CD4-positive, alpha-beta T cell (primary cell): ENCODE data around the gene NDUFA7. TPM values are rescaled to one million over a fixed set of nuclear protein-coding genes. Genes with fewer than 3 reads are reported as not detected.

Experiments used
- ATAC-seq: fragments of 200-7000 bp; cut with Tn5 transposase; one replicate; pipeline ENCODE4 v1.10.0; 2022; ENCODE audit warnings: mild to moderate bottlenecking; ENCODE audit not compliant: poor library complexity
- CTCF ChIA-PET: fragments of 350-600 bp; sonication (Branson Sonifier 250); formaldehyde crosslinking; loops from one replicate; lab custom pipeline; 2021; ENCODE audit warnings: antibody characterized with exemption, inconsistent platforms; lab: Charles Lee
- POLR2A ChIA-PET: fragments of 350-600 bp; sonication (Branson Sonifier 250); formaldehyde crosslinking; loops from one replicate; lab custom pipeline; 2021; ENCODE audit warnings: antibody characterized with exemption, inconsistent platforms; lab: Charles Lee
- DNase-seq, 14 experiments: peaks; one replicate each; pipeline ENCODE4 v3.0.0-alpha.2; 2013 to 2020; ENCODE audit warnings: mixed read lengths in 2 of 14
- H3K27ac ChIP-seq, 2 donors: one replicate each; pipeline versions ENCODE4 v1.5.1 to v1.7.0; 2013; ENCODE audit warnings: low read length in 2 of 2, low read depth in 1 of 2, mild to moderate bottlenecking in 1 of 2
- H3K27me3 ChIP-seq, 2 experiments: 1 replicate in 1 of 2; 2 replicates in 1 of 2; pipeline versions ENCODE4 v1.6.1 to v1.7.0; 2013; ENCODE audit warnings: low read length in 2 of 2, control low read depth in 1 of 2, mild to moderate bottlenecking in 1 of 2, moderate library complexity in 1 of 2; ENCODE audit not compliant: insufficient read depth in 2 of 2, control insufficient read depth in 1 of 2
- H3K36me3 ChIP-seq: one replicate; pipeline ENCODE4 v1.6.1; 2013; ENCODE audit warnings: low read length, control low read depth; ENCODE audit not compliant: insufficient read depth
- H3K4me1 ChIP-seq: one replicate; pipeline ENCODE4 v1.6.1; 2013; ENCODE audit warnings: low read length, control low read depth; ENCODE audit not compliant: insufficient read depth
- H3K4me3 ChIP-seq: one replicate; pipeline ENCODE4 v1.5.1; 2013; ENCODE audit warnings: mild to moderate bottlenecking, low read length, moderate library complexity
- H3K9me3 ChIP-seq, 2 experiments: 1 replicate in 1 of 2; 2 replicates in 1 of 2; pipeline versions ENCODE4 v1.6.1 to v1.7.0; 2013; ENCODE audit warnings: low read length in 2 of 2, mild to moderate bottlenecking in 2 of 2, control low read depth in 1 of 2, moderate library complexity in 1 of 2; ENCODE audit not compliant: control insufficient read depth in 1 of 2, insufficient read depth in 1 of 2
- H3K27ac Mint-ChIP-seq: one replicate; pipeline ENCODE4 v1.8.0; 2020; ENCODE audit warnings: mixed read lengths
- H3K27me3 Mint-ChIP-seq: one replicate; pipeline ENCODE4 v1.8.0; 2021; ENCODE audit warnings: mixed read lengths
- H3K36me3 Mint-ChIP-seq: one replicate; pipeline ENCODE4 v1.8.0; 2021; ENCODE audit warnings: low read depth, mixed read lengths
- H3K4me1 Mint-ChIP-seq: one replicate; pipeline ENCODE4 v1.8.0; 2021; ENCODE audit warnings: low read depth, mixed read lengths
- H3K4me3 Mint-ChIP-seq: one replicate; pipeline ENCODE4 v1.8.0; 2020; ENCODE audit warnings: mild to moderate bottlenecking, mixed read lengths
- H3K9me3 Mint-ChIP-seq: one replicate; pipeline ENCODE4 v1.8.0; 2020; ENCODE audit warnings: mixed read lengths
- CTCF ChIP-seq: fragments of 200-600 bp; IDR thresholded peaks from one replicate; pipeline ENCODE4 v1.8.0; 2022; ENCODE audit warnings: antibody characterized with exemption, mild to moderate bottlenecking
- intact Hi-C, 2 experiments: fragments of 100-400 bp; cut with DNase I in 1 of 2; cut with micrococcal nuclease in 1 of 2; formaldehyde crosslinking; loops; one replicate each; pipeline versions ENCODE4 v1.15.1 to v1.9.0; 2023 to 2025; cut with DNase I, micrococcal nuclease
- polyA plus RNA-seq, 2 donors: library from polyadenylated mRNA; unstranded; fragments of 120-200 nt; gene quantifications; one replicate each; pipeline ENCODE4 v1.2.1, GENCODE V29; 2013
- total RNA-seq, 174 experiments: library from RNA in 2 of 174; stranded (reverse) in 2 of 174; gene quantifications; one replicate each; pipeline ENCODE4 v1.2.3 and lab custom pipeline; 2021 to 2026

The NDUFA7 gene
- total RNA-seq (10 to 100 TPM; 42.0 to 42.7 TPM), total RNA-seq (lab: John Stamatoyannopoulos, UW) (0.33 to 5.0 (median 1.9) reads per million in 172 experiments)
- polyA plus RNA-seq (2013, experiment 1 of 2) = 51.2 TPM
- 43.3 TPM for polyA plus RNA-seq (2013, experiment 2 of 2)

DNA sequence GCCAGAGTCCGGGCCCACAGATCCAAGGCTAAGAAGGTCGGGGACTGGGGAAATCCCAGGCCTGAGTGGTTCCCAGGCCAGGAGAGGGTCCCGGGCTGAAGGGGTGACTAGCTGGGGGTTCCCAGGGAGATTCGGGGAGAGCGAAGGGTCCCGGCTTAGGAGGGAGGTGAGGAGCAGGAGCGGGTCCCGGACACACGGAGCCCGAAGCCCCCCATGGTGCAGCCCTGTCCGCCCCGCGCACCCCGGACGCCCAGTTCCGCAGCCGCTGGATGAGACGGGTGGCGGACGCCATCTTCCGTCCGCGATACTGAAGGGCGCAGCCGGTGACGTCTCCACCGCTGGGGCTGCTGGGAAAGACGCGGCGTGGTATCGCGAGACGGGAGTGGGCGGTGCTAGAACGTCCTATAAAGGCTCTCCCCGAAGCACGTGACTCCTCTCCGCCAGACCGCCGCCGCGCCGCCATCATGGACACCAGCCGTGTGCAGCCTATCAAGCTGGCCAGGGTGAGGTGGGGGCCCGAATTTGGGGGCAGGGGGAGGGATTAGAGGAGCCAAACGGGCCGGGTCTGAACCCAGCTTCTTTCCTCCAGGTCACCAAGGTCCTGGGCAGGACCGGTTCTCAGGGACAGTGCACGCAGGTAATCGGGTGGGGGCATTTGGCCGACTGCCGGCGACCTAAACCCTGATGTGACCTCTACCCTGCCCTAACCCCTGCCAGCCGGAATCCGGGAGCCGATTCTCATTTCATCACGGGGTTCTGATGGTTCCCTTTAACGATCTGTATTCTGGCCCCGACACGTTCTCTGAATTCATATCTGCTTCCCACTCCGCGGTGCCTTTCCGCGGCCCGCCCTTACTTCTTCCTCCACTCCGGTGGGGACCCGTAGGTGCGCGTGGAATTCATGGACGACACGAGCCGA lies at the start of gene NDUFA7, which contains the start of gene RPS28:
Gene NDUFA7 (minus strand): TSS at position 309 of the 919 bp plus-strand sequence. CDS start 17 bp downstream, at position 292.
Gene RPS28 (plus strand): TSS at position 430 of the 919 bp plus-strand sequence. CDS start 35 bp downstream, at position 465.
- H3K9me3 ChIP-seq = no peaks in the 10 kb centered on the region
- intact Hi-C loops = loop anchor here (1.0 to 10.0 kb wide), 4 partner anchors 13 to 397 kb away; partner anchors contain the start of genes RAB11B (in 2 of the 2), CD320 (in 1 of the 2), CTXN1 (in 1 of the 2) and ELAVL1 (in 1 of the 2)
- ChIA-PET CTCF (interaction anchor here (0.6 to 1.4 kb wide), 3 partner anchors 378 to 393 kb away, joined by 3 to 6 read pairs (median 3); partner anchors contain the start of gene TIMM44), POLR2A (interaction anchor here (0.7 to 1.9 kb wide), 13 partner anchors 9 to 691 kb away, joined by 3 to 8 read pairs (median 4); partner anchors contain the start of genes HNRNPM, KANK3, PET100 and RAB11B)
- Mint-ChIP-seq H3K27me3 (no peaks in the 10 kb centered on the region), H3K4me3 (peak within 1 kb of the TSS; percentile 96), H3K4me1 (peaks cover 41% of the 10 kb centered on the region), H3K9me3 (no peaks in the 10 kb centered on the region), H3K36me3 (peaks cover 47% of the 10 kb centered on the region), H3K27ac (peak within 1 kb of the TSS; percentile 97)
- ATAC-seq (peak; percentile 94), DNase-seq (peak; percentile 95 to 99 (median 98))
- peaks cover 33% of the 10 kb centered on the region for H3K4me1 ChIP-seq
- peak within 1 kb of the TSS; percentile 85 to 96 for H3K27ac ChIP-seq
- peak; percentile 16 for TF ChIP-seq CTCF
- H3K4me3 ChIP-seq = peak within 1 kb of the TSS; percentile 100
- H3K36me3 ChIP-seq = peaks cover 19% of the 10 kb centered on the region
- H3K27me3 ChIP-seq = no peaks in the 10 kb centered on the region

- Mint-ChIP-seq H3K36me3 (no peaks in the 10 kb centered on the region), H3K4me3 (no peak overlapping the region), H3K27me3 (peaks cover 35% of the 10 kb centered on the region), H3K9me3 (no peaks in the 10 kb centered on the region), H3K27ac (no peak overlapping the region), H3K4me1 (no peaks in the 10 kb centered on the region)
- no peak for TF ChIP-seq CTCF
- Histone ChIP-seq H3K9me3 (no peaks in the 10 kb centered on the region), H3K27me3 (peaks cover 16 to 25% of the 10 kb centered on the region in 2 experiments), H3K36me3 (no peaks in the 10 kb centered on the region), H3K4me3 (no peak overlapping the region), H3K4me1 (no peaks in the 10 kb centered on the region), H3K27ac (no peak overlapping the region)
- intact Hi-C loops = no loop called here
- DNase-seq (no peak), ATAC-seq (no peak)
- CTCF ChIA-PET = no interaction called here
- POLR2A ChIA-PET = no interaction called here
Measured at GRCh38 chr19:8370176-8371010, 49.2 kb upstream of the NDUFA7 start.
